Measurements from ENCODE around the gene RPL36A. TPM values are rescaled to one million over a fixed set of nuclear protein-coding genes. Genes with fewer than 3 reads are reported as not detected.

The RPL36A gene
- polyA plus RNA-seq, 2 of the 4 experiments (the other 2 are of a cell fraction): 2,529 to 3,171 TPM

DNA sequence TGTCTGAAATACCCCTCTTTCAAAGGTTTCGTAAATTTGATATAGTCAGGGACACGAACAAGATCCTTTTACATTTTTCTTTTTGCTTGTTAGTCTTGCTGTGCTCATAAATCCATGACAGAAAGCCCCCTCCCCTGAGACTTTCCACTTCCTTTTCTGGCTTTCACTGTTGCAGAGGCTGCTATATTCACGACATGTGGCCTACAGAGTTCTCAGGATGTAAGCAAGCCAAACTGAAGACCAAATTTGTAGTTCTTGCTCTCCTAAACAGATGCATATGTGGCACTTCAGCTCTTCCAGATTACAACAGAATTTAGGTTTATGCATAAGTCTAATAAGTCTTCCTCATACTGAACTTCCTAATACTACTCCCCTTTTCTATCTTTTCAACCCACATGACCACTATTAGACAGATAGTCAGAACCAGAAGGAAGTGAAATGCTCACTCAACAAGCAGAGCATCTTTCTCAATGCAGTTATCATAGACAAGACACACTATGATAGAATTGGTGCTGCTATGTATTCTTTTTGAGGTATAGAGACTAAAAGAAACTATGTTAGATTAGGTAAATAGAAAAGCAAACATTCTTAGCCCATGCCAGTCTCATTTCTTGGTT lies 19.8 kb upstream of the RPL36A start:
- DNase-seq (ENCODE audit: low read depth in 1 of 2, low spot score in 1 of 2): no peak
- ATAC-seq: no peak
- no peak overlapping the region for H3K27ac ChIP-seq
- no peak for TF ChIP-seq HOXA7 (CRISPR knock-in tag; IDR thresholded peaks at IDR 0.05)
- no peak for TF ChIP-seq POLR2A (IDR thresholded peaks at IDR 0.05; ENCODE audit: low read length)
- TF ChIP-seq GATA3 (IDR thresholded peaks at IDR 0.05; ENCODE audit: borderline replicate concordance): no peak
- no peak for TF ChIP-seq HEYL (CRISPR knock-in tag; IDR thresholded peaks at IDR 0.05)
- TF ChIP-seq SMC3 (IDR thresholded peaks at IDR 0.05): no peak
- TF ChIP-seq CBX8 (IDR thresholded peaks at IDR 0.05): no peak
- FAIRE-seq: peak; percentile 67
- H3K9me3 ChIP-seq: no peaks in the 10 kb centered on the region
- POLR2A ChIA-PET: no interaction called here
- no peak overlapping the region for H3K4me2 ChIP-seq
- H3K4me3 ChIP-seq: no peak overlapping the region
- CTCF ChIA-PET: no interaction called here
- no peaks in the 10 kb centered on the region for H3K4me1 ChIP-seq
- WGBS (ENCODE audit: missing lambda C conversion rate): 43% methylated on average over 3 of the region's 3 CpGs

DNA sequence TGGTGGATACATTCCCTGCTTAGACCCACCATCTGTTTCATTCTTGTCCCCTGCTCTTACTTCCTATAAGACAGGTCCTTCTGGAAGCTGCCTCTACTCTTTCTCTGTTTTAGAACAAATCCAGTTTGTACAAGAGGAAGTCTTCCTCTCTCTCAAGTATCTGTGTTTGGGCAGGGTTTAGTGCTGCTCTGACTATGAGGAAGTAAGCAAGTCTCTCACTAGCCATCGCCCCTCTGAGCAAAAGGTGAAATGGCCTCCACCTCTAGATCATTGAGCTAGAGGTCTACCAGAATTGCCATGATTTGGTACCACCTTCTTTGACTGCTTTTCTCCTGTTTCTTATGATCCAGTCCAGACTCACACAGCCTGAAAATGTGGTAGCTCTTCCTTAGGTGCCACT lies 13.3 kb upstream of the RPL36A start:
- H3K4me3 ChIP-seq: no peak overlapping the region
- ChIA-PET POLR2A (interaction anchor here (1.8 kb wide), 1 partner anchor 13 kb away, joined by 11 read pairs; the partner anchor contains the start of gene RPL36A), CTCF (interaction anchor here (0.9 kb wide), 1 partner anchor 13 kb away, joined by 3 read pairs; the partner anchor contains the start of gene RPL36A)
- H3K4me1 ChIP-seq: no peaks in the 10 kb centered on the region
- no peak overlapping the region for H3K27ac ChIP-seq
- no peaks in the 10 kb centered on the region for H3K9me3 ChIP-seq
- no peak for ATAC-seq
- TF ChIP-seq HOXB13 (CRISPR knock-in tag; IDR thresholded peaks at IDR 0.05; ENCODE audit: low read depth) (no peak), NR3C1 (IDR thresholded peaks at IDR 0.05) (no peak), NFE2L2 (conservative IDR thresholded peaks at IDR 0.05; ENCODE audit: low read length) (no peak), KDM5A (IDR thresholded peaks at IDR 0.05) (no peak), CBX8 (IDR thresholded peaks at IDR 0.05) (no peak), MAFK (IDR thresholded peaks at IDR 0.05; ENCODE audit: partially characterized antibody) (no peak), ZNF302 (CRISPR knock-in tag; IDR thresholded peaks at IDR 0.05) (no peak), FOSB (CRISPR knock-in tag; IDR thresholded peaks at IDR 0.05) (no peak), HOXA7 (CRISPR knock-in tag; IDR thresholded peaks at IDR 0.05) (no peak), HOXB5 (CRISPR knock-in tag; IDR thresholded peaks at IDR 0.05) (no peak), JUN (IDR thresholded peaks at IDR 0.05) (no peak), NPAS2 (CRISPR knock-in tag; IDR thresholded peaks at IDR 0.05; ENCODE audit: borderline replicate concordance) (no peak), SMC3 (IDR thresholded peaks at IDR 0.05) (no peak), HEYL (CRISPR knock-in tag; IDR thresholded peaks at IDR 0.05) (no peak), FOSL2 (IDR thresholded peaks at IDR 0.05) (no peak), FOSL2 (CRISPR knock-in tag; IDR thresholded peaks at IDR 0.05) (no peak), GATA3 (IDR thresholded peaks at IDR 0.05; ENCODE audit: borderline replicate concordance) (no peak), SREBF2 (IDR thresholded peaks at IDR 0.05) (no peak)
- TF ChIP-seq, protein P1, sequence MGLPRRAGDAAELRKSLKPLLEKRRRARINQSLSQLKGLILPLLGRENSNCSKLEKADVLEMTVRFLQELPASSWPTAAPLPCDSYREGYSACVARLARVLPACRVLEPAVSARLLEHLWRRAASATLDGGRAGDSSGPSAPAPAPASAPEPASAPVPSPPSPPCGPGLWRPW (IDR thresholded peaks at IDR 0.05): no peak
- TF ChIP-seq, protein P2, sequence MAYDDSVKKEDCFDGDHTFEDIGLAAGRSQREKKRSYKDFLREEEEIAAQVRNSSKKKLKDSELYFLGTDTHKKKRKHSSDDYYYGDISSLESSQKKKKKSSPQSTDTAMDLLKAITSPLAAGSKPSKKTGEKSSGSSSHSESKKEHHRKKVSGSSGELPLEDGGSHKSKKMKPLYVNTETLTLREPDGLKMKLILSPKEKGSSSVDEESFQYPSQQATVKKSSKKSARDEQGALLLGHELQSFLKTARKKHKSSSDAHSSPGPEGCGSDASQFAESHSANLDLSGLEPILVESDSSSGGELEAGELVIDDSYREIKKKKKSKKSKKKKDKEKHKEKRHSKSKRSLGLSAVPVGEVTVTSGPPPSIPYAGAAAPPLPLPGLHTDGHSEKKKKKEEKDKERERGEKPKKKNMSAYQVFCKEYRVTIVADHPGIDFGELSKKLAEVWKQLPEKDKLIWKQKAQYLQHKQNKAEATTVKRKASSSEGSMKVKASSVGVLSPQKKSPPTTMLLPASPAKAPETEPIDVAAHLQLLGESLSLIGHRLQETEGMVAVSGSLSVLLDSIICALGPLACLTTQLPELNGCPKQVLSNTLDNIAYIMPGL (CRISPR knock-in tag; IDR thresholded peaks at IDR 0.05; ENCODE audit: borderline replicate concordance): no peak
- TF ChIP-seq, protein P3, sequence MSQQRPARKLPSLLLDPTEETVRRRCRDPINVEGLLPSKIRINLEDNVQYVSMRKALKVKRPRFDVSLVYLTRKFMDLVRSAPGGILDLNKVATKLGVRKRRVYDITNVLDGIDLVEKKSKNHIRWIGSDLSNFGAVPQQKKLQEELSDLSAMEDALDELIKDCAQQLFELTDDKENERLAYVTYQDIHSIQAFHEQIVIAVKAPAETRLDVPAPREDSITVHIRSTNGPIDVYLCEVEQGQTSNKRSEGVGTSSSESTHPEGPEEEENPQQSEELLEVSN (IDR thresholded peaks at IDR 0.05; ENCODE audit: borderline replicate concordance, low read depth): no peak
- no peak for DNase-seq (ENCODE audit: low read depth in 1 of 2, low spot score in 1 of 2)
- H3K4me2 ChIP-seq: no peak overlapping the region
- FAIRE-seq: no peak
- 80% methylated on average over 1 of the region's 1 CpG for WGBS (ENCODE audit: missing lambda C conversion rate)

DNA sequence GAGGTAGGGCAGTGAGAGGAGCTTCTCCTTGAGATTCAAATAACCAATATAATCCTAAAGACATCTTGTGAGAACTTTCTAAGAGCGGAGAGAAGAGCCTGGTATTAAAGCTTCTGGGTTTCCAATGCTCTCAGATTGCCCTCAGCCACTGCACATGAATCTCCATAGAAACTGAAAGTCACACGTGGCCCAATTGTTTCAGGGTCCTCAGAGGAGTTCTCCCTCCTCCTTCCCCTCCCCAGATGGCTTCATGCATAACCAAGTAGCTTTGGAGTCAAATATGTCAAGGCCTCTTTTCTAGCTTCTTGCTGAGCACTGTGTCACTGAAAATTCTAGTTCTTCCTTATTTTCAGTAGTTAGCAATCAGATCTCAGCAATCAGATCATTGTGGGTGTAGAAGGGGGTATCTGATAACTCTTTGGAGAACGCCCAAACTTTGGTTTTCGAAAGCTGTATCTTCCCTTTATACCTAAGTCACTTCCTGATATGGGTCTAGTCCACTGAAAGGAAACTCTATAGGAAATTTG lies 7.1 kb upstream of the RPL36A start:
- no peak for TF ChIP-seq FOXS1 (CRISPR knock-in tag; IDR thresholded peaks at IDR 0.05)
- TF ChIP-seq EHMT2 (IDR thresholded peaks at IDR 0.05; ENCODE audit: low read depth): no peak
- TF ChIP-seq, protein P4, sequence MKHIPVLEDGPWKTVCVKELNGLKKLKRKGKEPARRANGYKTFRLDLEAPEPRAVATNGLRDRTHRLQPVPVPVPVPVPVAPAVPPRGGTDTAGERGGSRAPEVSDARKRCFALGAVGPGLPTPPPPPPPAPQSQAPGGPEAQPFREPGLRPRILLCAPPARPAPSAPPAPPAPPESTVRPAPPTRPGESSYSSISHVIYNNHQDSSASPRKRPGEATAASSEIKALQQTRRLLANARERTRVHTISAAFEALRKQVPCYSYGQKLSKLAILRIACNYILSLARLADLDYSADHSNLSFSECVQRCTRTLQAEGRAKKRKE (CRISPR knock-in tag; IDR thresholded peaks at IDR 0.05; ENCODE audit: low read depth): no peak
- TF ChIP-seq HEYL (CRISPR knock-in tag; IDR thresholded peaks at IDR 0.05): no peak
- no peak for TF ChIP-seq ZC3H11A (IDR thresholded peaks at IDR 0.05)
- TF ChIP-seq MYC (IDR thresholded peaks at IDR 0.05; ENCODE audit: borderline replicate concordance, low read length): no peak
- no peak for TF ChIP-seq ZNF302 (CRISPR knock-in tag; IDR thresholded peaks at IDR 0.05)
- no peak for TF ChIP-seq JUNB (IDR thresholded peaks at IDR 0.05)
- no peak for TF ChIP-seq MAFK (IDR thresholded peaks at IDR 0.05; ENCODE audit: partially characterized antibody)
- TF ChIP-seq GATA3 (IDR thresholded peaks at IDR 0.05; ENCODE audit: borderline replicate concordance): no peak
- no peak for TF ChIP-seq TFCP2L1 (CRISPR knock-in tag; IDR thresholded peaks at IDR 0.05)
- TF ChIP-seq MAZ (IDR thresholded peaks at IDR 0.05; ENCODE audit: borderline replicate concordance, low read depth, low read length): no peak
- TF ChIP-seq NPAS2 (CRISPR knock-in tag; IDR thresholded peaks at IDR 0.05; ENCODE audit: borderline replicate concordance): no peak
- no peak for TF ChIP-seq EHF (CRISPR knock-in tag; IDR thresholded peaks at IDR 0.05)
- TF ChIP-seq, protein P1 (IDR thresholded peaks at IDR 0.05): no peak
- TF ChIP-seq KDM5A (IDR thresholded peaks at IDR 0.05): no peak
- TF ChIP-seq, protein P5, sequence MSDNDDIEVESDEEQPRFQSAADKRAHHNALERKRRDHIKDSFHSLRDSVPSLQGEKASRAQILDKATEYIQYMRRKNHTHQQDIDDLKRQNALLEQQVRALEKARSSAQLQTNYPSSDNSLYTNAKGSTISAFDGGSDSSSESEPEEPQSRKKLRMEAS (IDR thresholded peaks at IDR 0.05): no peak
- no peak overlapping the region for H3K4me3 ChIP-seq
- 56% methylated on average over 4 of the region's 4 CpGs for WGBS (ENCODE audit: missing lambda C conversion rate)
- ChIA-PET CTCF (no interaction called here), POLR2A (interaction anchor here (0.6 to 0.7 kb wide), 2 partner anchors 605 to 743 kb away, joined by 3 to 4 read pairs; no protein-coding TSS in a partner anchor)
- no peaks in the 10 kb centered on the region for H3K4me1 ChIP-seq
- DNase-seq (ENCODE audit: low read depth in 1 of 2, low spot score in 1 of 2) (no peak), FAIRE-seq (peak; percentile 7), ATAC-seq (no peak)
- no peaks in the 10 kb centered on the region for H3K9me3 ChIP-seq
- H3K4me2 ChIP-seq: no peak overlapping the region
- no peak overlapping the region for H3K27ac ChIP-seq
